NOMO-1 treated with DMSO at 0.1 percent for 48 hours (cell line): ENCODE measurements around the gene PCSK7.

Experiments
- DNase-seq: peaks from one replicate; lab custom pipeline; 2025; ENCODE audit not compliant: unreplicated experiment; lab: John Stamatoyannopoulos, UW

The PCSK7 gene

DNA sequence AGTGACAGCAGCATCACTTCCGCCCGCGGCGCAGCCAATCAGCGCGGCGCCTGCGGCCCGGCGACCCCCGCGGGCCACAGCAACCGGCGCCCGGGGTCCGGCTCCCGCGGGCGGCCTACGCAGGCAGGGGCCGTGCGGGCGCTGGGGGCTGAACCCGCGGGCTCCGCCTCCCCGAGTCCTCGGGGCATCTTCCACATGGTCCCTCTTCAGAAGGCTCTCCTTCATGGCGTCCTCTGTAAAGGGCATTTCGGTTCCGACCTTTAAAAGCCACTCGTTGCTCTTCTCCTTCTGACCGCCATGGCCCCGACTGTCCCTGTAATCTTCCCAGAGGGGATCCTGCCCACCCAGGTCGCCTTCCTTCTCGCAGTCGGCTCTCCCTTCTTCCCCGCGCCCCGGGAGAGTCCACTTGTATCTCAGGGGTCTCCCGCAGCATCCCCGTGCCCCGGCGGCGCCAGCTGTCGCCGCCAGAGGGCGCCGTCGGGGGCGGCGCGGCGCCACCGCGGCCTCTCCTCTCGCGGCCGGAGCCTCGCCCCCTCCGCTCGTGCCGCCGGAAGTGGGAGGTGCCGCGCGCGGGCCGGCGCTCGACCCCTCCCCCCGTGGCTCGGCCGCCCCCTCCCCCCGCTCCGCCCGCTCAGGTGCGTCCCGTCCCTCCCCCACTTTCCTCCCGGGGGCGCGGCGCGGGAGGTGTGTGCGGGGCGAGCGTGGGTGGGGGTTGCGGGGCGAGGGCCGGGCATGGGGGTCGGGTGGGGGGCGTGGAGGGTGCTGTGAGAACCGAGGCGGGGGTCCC is 412 bp upstream of the PCSK7 start, which contains the start of gene RNF214:
Gene RNF214, plus strand, starts transcription at position 580 of the 787 bp plus-strand sequence. CDS start 1,602 bp downstream, outside the sequence.
- peak; percentile 69 for DNase-seq

DNA sequence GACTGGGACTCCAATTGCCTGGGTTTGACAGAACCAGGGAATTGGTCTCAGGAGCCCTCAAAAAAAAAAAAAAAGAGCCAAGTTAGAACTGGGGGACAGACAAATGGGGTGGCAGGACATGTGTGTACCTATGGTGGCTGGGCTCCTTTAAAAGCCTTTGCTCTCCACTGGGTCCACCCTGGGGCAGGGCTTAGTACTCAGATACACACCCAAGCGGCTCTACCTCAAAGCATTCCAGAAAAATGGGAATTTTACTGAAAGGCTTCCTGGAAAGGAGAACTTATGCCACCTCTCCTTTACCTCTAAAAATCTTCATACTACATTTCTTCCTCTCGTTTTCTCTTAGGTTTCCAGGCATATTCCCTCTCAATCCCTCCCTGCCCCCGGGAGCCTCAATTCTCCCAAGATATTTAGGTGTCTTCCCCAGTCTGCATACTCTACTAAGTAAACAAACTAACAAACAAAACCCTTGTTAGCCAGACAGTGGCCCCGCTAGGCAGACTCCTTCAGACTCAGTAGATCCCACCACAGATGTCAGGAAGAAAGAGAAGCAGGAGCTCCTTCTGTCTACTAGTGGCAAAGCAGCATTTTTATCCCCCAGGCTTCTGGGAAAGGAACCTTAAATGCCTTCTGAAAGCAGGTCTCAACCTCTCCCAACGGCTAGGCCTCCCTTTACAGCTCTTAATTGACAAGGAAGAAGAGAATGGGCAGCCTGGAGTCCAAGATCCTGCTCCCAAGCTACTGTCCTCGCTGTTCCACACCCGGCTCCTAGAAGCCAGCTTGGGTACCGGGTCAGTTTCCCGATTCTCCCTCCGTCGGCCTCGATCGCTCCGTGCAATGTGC is 653 bp downstream of the PCSK7 start:
- DNase-seq, result no peak

DNA sequence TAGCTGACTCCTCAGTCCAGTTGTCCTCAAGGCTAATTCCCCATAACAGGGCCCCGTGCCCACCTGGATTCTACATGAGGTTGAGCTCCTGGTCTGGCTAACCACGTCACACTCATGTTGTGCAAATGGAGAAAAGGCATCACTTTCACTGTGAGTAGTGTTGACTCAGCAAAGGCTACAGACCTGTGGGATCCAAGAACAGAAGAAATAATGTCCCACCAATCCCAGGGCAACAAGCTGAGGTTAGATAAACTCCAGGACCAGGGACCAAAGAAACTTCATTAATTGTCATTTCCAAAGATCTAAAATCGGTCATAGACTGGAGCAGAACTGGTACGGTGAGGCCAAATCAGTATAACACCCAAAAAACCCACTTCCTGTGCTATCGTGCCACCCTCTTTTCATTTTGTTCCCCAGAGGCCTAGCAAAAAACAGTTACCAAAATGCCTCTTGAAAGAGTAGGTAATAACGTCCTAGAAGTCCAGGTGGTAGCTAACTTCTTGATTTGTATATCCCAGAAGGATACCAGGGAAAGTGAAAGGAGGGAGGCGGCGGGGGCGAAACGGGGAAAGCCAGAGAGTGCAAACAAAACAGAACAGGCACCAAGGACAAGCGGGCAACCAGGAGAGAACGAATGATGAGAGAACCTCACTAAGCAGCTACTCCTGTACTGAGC is 1.4 kb downstream of the PCSK7 start:
- no peak for DNase-seq

DNA sequence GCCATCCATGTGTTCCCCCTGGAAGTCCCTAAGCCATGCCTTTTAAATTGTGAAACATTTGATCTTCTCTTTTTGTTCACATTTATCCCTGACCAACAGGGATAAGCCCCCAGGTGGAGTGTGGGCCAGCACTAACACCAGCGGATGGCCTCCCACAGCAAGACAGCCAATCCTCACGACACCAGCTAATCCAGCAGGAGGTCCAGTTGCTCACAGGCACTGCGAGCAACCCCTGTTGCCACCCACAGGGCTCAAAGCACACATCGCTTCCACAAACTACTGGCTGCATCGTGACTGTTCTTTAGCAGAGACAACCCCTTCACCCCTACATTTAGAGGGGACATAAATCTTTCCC is 2.0 kb downstream of the PCSK7 start:
- no peak for DNase-seq

DNA sequence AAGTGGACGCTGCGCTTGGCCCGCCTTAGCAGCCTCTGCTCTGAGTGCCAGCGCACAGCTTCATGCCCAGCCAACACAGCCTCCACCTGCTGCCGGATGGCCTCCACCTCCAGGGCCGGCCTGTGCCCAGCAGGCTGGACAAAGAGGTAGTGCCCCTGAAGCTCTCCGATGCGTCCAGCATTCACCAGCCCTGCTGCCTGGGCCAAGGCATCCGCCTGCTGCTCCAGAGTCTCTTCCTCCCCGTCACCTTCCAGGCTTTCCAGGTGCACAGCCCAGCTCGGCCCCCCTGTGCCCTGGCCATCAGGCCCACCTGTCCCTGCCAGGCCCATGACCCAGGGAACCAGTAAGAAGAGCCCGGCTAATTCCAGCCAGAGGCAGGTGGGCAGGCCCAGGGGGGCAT is 2.5 kb downstream of the PCSK7 start:
- no peak for DNase-seq

DNA sequence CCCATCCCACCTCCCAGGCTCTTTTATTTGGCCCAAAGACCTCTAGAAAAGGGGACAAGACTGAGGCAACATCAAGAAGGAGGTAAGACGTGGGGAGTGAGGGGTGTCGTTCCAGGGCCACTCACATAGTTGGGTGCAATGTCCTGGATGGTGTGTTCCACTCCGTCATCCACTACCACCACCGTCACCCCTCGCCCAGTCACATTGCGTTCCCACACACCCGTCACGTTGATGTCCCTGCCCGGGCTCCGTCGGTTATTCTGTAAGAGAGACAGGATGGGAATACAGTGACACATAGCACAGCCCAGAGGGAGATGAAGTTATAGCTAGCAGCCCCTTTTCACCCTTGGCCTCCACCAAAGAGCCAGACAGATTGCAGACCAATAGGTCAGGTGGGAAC is 3.8 kb downstream of the PCSK7 start:
- DNase-seq, result no peak

DNA sequence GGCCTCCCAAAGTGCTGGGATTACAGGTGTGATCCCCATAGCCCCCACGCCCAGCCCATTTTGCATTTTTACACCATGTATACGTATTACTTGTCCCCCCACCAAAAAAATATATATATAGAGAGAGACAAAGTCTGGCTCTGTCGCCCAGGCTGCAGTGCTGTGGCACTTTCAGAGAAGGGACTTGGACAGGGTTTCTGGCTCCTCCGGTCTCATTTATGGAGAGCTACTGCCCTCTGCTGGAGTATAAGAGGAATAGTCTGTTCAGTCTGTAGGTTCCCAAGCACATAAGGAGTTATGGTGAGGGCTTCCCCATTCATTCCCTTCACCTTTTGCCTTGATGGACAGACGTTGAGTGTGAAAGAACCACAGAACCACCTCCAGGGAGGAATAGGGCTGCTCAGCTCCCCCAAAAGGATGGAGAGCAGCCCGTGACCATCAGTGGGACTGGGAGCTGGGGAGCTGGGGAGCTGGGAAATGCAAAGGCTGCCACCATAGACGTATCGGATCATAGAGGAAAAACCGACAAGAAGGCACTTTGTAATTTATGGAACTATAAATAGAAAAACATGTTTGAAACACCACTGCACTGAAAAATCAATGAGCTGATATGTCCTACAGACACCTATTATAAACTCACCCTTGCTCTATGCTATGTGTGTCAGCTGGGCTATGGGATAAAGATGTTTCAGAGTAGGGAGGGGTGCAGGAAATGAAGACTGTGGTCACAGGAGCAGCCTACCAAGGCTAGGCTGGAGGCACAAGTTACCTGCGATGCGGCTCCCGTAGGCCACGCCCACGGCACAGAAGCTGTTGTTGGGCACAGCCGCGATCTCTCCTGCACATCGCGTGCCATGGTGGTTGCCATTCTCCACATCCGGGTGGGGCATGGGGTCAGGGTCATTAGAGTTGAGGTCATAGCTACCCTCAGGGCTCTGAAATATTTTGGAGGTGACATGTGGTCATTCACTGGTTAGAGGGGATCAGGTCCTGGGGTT is 5.2 kb downstream of the PCSK7 start:
- peak; percentile 78 for DNase-seq

DNA sequence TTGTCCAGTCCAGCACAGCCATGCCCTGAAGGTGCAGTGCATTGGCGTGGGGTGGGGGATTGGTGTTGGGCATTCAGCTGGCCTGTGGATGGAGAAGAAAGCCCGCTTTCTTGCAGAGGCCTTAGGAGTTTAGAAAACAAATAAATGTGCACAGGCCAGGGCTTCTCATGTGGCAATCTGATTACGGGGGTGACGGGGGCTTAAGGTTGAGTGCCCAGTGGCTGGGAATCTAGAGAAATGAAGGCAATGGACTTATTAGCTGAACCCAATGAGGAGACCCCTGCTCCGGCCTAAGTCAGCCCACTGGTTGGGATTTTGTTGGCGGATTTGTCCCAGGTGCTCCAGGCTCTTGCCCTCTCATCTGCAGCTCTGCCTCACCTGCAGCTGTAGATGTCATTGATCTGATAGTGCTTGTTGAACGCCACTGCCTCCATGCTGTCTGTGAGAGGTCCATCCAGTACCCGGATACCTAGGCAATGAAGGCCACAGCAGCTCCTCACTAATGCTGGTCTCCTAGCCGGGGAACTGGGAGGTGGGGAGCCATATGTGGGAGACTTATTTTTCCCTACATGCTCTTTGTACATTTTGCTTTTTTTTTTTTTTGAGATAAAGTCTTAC is 6.2 kb downstream of the PCSK7 start:
- DNase-seq, result no peak

DNA sequence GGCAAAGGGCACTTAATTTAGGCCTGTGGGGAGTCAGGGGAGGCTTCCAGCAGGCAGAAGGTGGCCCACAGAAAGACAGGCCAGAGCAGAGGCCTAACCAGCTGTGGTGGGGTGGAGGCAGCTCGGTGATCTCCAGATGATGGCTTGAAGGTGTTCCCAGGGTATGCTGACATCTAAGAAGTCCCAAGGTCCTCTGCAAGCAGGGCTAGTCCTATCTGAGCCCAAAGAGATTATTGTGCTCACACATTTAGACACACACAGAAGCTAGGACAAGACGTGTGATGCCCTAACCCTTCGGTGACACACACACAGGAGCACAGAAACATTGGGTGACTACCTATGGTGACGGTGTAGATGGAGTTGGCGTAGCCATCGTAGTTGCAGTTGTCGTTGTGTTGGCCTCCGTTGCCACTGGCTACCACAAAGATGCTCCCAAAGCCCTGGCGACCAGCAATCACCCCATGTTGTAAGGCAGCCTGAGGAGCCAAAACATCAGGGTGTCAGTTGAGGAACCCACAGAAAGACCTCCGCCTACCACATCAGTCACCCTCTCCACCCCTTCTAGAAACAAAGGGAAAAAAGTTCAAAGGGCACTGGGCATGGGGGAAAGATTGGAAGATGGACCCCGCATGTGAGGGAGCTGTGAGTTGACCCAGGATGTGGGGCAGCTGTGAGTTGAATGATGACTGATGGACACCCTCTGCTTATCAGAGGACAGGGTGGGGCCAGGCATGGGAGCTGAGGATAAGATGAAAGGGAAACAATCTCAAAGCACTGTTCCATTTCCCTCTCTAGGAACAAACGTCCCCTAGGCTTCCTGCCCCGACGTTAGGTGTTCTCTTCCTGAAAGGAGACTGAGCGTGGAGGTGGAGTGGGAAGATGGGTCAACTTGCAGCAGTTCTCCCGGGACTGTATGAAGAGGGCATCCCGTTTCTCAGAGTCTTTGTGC is 7.9 kb downstream of the PCSK7 start:
- no peak for DNase-seq

DNA sequence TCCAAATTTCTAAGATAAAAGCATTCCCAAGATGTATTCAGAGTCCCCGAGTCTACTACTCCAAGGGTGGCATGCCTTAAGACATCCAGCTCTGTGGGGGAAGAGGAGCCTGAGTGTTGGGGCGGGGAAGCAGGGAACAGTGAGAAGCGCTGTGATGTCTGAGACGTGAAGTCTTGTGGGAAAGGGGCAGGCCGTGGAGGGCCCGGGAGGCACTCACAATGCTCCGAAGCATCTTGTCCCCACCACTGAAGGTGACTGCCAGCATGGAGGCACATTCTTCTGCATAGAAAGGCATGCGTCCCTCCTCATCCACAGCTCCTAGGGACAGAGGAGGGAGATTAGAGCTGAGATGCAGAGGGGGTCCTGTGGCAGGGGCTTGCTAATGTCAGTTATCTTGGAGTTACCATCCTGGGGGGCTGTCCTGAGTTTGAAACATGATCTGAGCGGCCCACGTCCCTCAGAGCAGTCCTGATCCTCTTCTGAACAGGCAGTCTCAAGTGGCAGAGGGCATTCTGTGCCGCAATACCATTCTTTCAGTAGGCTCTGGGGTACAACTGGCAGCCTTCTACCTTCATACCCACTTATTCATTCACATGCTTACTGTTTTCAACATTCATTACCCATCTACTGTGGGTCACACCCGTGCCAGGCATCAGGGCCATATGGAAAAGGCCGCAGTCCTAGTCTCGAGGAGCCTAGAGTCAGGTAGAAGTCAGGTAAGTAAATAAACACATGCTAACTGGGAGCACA is 8.7 kb downstream of the PCSK7 start:
- no peak for DNase-seq

DNA sequence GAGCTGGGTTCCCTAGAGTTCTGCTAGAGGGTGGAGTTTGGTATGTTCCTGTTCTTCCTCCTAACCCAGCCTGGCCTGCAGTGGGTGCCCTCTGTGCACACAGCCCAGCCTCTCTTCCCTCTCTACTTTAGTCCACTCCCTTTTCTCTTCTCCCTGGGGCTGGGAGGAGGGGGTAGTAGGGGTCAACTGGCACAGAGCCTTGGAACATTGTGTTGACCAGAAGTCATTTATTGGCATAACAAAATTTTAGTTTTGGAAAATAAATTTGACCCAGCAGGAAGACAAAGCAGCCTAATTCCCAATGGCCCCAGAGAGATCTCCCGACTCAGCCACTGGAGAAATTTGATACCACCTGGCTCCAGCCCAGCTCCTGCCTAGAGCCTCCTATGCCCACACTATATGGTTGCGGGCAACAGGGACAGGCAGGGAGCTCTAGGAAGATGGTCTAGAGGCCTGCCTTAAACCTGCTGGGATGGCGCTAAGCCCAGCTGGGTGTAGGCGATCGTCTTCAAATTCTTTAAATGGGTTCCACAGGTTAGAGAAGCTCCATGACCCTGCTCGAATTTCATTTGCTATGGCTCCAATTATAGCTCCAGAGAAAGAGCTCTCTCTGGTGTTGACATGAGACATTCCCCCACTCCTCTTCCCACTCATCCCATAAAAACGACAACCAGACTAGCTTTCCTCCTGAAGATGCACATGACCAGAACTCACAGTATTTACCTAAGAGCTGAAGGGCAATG is 9.9 kb downstream of the PCSK7 start:
- DNase-seq, result no peak

DNA sequence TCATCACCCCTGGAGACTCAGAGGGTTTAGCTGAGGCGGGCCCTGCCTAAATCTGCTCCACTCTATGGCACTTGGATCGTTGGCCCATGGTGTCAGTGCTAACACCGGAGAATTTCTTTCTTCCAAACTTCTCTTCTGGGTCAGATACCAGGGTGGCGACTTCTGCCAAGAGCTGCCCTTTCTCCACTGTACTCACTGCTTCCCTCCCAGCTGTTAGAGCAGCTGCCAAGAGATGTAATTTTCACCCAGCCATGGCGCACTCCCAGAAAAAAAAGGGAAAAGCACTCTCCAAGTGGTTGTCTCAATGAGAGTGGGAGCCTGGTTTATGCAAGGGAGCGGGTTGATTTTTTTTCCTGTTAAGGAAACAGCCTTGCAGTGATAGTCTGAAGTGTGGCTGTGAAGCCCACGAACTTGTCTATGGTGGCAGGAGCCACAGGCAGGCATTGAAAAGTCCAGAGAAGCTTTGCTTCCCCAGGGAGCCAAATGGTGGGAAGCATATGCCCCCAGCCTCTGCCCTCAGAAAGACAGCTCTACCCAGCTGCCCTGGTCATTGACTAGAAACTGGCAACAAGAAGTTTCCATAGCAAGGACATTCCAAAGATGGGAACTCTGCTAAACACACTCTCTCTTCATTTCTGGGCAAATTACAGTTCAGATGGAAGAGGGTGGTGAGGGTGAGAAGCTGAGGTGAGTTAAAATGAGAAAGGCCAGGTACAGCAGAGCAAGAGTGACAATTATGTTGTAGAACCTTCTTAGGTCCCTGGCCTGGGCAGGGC is 10.7 kb downstream of the PCSK7 start:
- no peak for DNase-seq

DNA sequence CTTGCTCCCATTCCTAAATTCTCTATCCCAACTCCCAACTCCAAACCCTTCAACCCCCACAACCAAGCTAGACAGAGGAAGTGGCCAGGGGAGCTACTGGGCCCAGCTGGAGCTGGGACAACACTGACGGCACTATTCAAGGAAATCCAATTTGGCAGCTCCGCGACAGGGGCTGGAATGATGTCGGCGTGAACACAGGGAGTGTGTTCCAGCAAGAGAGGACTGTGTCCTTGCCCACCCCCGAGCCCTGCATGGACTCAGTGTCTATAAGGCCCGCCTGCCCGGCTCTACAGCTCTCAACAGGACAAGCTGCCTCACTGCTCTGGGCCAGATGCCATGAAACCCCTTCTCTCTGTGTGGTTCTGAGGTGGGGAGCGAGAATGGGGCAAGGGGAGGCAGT is 11.3 kb downstream of the PCSK7 start:
- DNase-seq, result no peak

DNA sequence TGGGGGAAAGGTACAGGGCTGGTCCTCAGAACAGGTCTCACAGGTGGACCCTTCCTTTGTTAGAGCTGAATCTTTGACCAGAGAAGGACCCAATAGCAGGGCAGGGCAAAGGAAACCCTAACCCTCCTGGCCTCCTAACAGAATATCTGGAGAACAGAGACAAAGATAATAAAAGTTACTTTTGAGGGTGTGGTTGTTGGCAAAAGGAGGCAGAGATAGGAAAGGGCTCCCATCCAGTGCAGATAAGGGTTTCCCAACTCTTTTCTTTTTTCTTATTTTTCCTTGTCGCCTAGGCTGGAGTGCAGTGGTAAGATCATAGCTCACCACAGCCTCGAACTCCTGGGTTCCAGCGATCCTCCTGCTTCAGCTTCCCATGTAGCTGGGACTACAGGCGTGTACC is 11.9 kb downstream of the PCSK7 start:
- no peak for DNase-seq

DNA sequence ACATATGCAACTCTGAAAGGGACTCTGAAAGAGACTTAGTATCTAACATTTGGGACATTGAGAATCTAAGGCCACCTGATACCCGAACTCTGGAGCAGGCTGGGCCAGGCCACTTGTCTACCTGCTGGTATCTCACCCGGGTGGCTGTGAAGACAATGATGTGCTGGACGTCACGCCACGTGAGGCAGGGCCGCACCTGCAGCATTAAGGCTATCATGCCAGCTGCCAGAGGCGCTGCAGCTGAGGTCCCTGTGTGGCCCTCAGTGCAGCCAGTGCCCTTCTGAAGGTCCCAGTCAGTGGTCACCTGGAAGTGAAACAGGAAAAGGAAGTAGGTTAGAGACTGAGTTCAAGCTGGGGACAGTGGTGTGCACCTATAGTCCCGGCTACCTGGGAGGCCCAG is 12.4 kb downstream of the PCSK7 start:
- no peak for DNase-seq

DNA sequence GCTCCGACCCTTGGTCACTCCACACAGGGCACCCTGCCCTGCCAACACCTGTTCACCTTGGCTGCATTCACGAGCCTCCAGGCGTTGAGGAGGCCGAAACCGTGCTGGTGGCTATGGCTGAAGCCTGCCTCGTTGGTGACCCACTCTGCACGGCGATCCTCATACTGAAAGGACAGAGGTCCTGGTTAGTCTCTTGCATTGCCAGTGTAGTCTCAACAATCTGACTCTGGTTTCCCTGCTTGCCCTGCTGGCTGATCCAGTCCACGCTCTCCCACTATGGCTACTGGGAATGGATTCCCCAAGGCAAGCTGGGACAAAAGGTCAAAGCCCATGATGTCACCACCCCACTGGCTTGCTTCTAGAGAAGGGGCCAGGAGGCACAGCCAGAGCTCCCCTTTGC is 12.9 kb downstream of the PCSK7 start:
- DNase-seq, result no peak
